GM12873 (cell line): ENCODE measurements around the gene UPK3A.

Source experiments
- CTCF ChIP-seq: IDR thresholded peaks from 2 replicates; pipeline ENCODE4 v1.5.1; 2012; ENCODE audit warnings: low read depth, mild to moderate bottlenecking, moderate library complexity, low read length, control low read depth; ENCODE audit not compliant: insufficient read depth; ENCODE audit errors: missing control alignments

UPK3A gene

DNA sequence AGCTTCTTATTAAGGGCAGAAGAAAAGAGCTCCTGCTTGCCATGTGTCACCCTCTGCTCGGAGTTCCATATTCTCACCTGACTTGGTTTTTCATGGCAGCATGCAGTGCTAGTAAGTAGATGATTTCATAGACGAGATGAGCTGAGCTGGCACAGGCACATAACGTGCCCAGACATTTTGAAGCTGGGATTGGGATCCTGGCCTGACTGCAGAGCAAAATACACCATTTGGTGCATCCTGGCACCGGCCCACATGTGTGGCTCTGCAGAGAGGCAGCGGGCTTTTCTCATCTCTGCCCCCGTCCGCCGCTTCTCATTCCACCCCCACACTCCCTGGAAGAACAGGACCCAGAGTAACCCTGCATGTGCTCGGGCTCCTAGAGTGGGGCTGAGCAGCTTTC, 49.8 kb downstream of the UPK3A start:
- no peak for TF ChIP-seq CTCF

- no peak for TF ChIP-seq CTCF
Measured at GRCh38 chr22:45335021-45335818, 50.5 kb downstream of the UPK3A start.

DNA sequence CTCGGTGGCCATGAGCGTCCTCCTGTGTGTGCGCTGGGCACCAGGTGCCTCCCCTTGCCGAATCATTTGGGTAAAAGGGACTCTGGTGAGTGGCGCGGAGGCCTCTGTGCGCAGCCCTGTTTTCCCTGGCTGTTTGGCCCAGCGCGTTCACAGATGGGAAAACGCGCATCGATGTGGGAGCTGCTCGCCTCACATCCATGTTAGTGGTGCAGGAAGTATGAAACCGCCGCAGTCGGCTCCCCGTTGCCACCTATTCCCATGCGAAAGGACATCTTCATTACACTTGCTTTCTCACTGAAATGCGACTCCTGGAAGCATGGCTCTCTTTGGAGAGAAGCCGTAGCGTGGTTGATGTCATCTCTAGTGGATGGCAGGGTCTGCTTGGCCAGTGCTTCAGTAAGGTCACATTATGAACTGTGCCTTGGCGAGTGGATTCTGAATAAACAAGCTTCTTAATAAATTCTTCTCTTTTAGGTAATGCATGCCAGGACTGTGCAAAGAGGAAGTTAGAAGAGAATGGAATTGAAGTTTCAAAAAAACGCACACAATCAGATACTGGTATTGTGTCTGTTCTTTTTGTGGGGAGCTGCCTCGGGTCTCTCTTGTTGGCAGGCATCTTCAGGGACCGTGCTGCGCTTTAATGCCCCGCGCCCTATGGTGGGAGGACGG, 51.2 kb downstream of the UPK3A start:
- no peak for TF ChIP-seq CTCF

GRCh38 chr22:45336971-45337431, 52.3 kb downstream of the UPK3A start:
- TF ChIP-seq CTCF: no peak

GRCh38 chr22:45337536-45337935, 52.8 kb downstream of the UPK3A start:
- TF ChIP-seq CTCF: no peak

DNA sequence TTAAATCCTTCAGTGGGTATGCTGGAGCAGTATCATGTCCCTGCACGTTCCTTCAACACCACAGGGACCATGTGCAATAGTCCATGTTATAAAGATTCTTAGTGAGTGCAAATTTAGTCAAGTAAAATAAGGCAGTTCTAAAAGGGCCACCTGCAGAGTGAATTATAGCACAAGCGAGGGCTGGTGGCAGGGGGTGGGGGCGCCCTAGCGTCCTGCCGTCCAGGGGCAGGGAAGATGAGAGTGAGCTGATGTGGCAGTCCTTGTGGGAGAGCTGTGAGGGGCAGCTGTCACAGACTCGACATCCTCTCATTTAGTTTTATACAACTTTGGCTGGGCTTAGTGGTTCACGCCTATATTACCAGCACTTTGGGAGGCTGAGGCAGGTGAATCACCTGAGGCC, 54.0 kb downstream of the UPK3A start:
- TF ChIP-seq CTCF: no peak

DNA sequence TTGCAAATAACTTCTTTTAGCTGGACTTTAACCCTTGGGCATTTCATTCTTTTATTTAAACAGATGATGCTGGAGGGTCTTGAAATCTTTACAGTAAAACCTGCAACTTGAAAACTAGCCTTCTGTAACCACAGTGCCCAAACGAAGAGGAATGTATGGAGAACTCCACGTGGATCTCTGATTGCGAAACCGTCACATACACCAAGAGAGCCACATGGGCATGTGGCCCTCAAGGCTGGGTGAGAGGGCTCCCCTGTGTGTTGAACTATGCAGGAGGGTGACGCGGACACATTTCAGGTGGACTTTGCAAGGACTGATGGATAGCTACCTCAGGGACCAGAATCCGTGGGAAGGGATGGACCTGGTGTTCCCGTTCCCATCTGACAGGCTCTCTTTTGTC, 55.6 kb downstream of the UPK3A start:
- TF ChIP-seq CTCF: no peak
